ENCODE data around the gene FOXF2.

The FOXF2 gene

GRCh38 chr6:1390133-1390945 lies 963 bp downstream of the FOXF2 start:
- Histone ChIP-seq H3K4me1 (ENCODE audit: insufficient read depth, low read length, poor library complexity, severe bottlenecking) (no peaks in the 10 kb centered on the region), H3K36me3 (ENCODE audit: insufficient read depth, low read length) (no peaks in the 10 kb centered on the region), H4K20me1 (ENCODE audit: insufficient read depth, low read length, poor library complexity, severe bottlenecking) (no peaks in the 10 kb centered on the region), H3K9ac (ENCODE audit: low read depth, low read length, poor library complexity, severe bottlenecking) (no peak overlapping the region), H2AFZ (ENCODE audit: low read length) (no peak overlapping the region), H3K4me3 (ENCODE audit: low read length, poor library complexity, severe bottlenecking) (no peak overlapping the region), H3K4me2 (ENCODE audit: low read depth, low read length, poor library complexity, severe bottlenecking) (no peak overlapping the region), H3F3A (ENCODE audit: low read depth) (no peaks in the 10 kb centered on the region), H3K9me2 (replicated peaks; ENCODE audit: low read depth, low read length) (no peaks in the 10 kb centered on the region), H3K79me2 (ENCODE audit: insufficient read depth, low read length) (no peaks in the 10 kb centered on the region), H3K27me3 (ENCODE audit: insufficient read depth, low read length, poor library complexity, severe bottlenecking) (no peaks in the 10 kb centered on the region), H3K9me3 (ENCODE audit: insufficient read depth, low read depth, low read length) (no peaks in the 10 kb centered on the region; the same call in 1 of the 2 replicates)
- TF ChIP-seq EZH2phosphoT487 (IDR thresholded peaks at IDR 0.05; ENCODE audit: borderline replicate concordance) = no peak
- no peak for TF ChIP-seq CTCF (conservative IDR thresholded peaks at IDR 0.05; ENCODE audit: low read length)

DNA sequence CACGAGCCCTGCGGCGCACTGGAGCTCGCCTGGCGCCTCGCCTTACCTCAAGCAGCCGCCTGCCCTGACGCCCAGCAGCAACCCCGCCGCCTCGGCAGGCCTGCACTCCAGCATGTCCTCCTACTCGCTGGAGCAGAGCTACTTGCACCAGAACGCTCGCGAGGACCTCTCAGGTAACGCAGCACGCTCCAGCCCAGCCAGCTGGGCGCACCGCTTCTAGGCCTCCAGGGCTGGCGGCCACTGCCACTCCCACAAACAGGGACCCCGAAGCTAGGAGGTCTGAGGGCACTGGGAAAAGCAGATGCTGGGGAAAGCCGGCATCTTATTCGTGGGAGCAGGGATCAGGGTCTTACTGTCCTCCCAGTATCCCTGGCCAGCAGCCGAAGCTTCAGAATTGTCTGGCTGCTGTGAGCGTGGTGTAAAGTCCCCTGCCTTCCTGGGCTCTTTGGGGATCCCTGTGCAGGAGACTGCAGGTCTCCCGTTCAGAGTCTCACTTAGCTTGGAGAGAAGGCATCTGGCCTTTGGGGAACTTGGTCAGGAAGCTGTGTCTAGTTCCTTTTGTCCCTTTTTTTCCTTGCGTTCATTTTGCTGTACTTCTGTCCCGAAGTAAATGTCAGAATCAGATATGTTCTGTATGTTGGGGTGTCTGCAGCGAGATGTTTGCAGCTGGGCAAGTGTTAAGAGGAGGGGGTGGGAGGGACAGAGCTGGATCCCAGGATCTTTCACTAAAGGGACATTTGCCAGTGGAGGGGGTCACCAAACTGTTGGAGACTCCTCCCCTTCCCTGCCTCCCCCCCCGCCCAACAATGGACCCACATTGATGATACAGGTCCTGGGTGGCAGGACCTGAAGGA lies 1.8 kb downstream of the FOXF2 start:
- Histone ChIP-seq H3K9me2 (replicated peaks; ENCODE audit: low read depth, low read length) (no peaks in the 10 kb centered on the region), H3K79me2 (ENCODE audit: insufficient read depth, low read length) (no peaks in the 10 kb centered on the region), H3K4me3 (ENCODE audit: low read length, poor library complexity, severe bottlenecking) (no peak overlapping the region), H3K4me2 (ENCODE audit: low read depth, low read length, poor library complexity, severe bottlenecking) (no peak overlapping the region), H2AFZ (ENCODE audit: low read length) (no peak overlapping the region), H3K36me3 (ENCODE audit: insufficient read depth, low read length) (no peaks in the 10 kb centered on the region), H4K20me1 (ENCODE audit: insufficient read depth, low read length, poor library complexity, severe bottlenecking) (no peaks in the 10 kb centered on the region), H3K9ac (ENCODE audit: low read depth, low read length, poor library complexity, severe bottlenecking) (no peak overlapping the region), H3K27me3 (ENCODE audit: insufficient read depth, low read length, poor library complexity, severe bottlenecking) (no peaks in the 10 kb centered on the region), H3K9me3 (ENCODE audit: insufficient read depth, low read depth, low read length) (no peaks in the 10 kb centered on the region), H3F3A (ENCODE audit: low read depth) (no peaks in the 10 kb centered on the region), H3K4me1 (ENCODE audit: insufficient read depth, low read length, poor library complexity, severe bottlenecking) (no peaks in the 10 kb centered on the region)
- TF ChIP-seq CTCF (conservative IDR thresholded peaks at IDR 0.05; ENCODE audit: low read length) (no peak), EZH2phosphoT487 (IDR thresholded peaks at IDR 0.05; ENCODE audit: borderline replicate concordance) (no peak)

GRCh38 chr6:1391800-1392309 lies 2.5 kb downstream of the FOXF2 start:
- no peaks in the 10 kb centered on the region for H3K36me3 ChIP-seq (ENCODE audit: insufficient read depth, low read length)
- no peaks in the 10 kb centered on the region for H4K20me1 ChIP-seq (ENCODE audit: insufficient read depth, low read length, poor library complexity, severe bottlenecking)
- H3K9me3 ChIP-seq (ENCODE audit: insufficient read depth, low read depth, low read length) = no peaks in the 10 kb centered on the region
- H3K4me3 ChIP-seq (ENCODE audit: low read length, poor library complexity, severe bottlenecking) = no peak overlapping the region
- H3F3A ChIP-seq (ENCODE audit: low read depth) = no peaks in the 10 kb centered on the region
- no peaks in the 10 kb centered on the region for H3K27me3 ChIP-seq (ENCODE audit: insufficient read depth, low read length, poor library complexity, severe bottlenecking)
- no peak overlapping the region for H3K9ac ChIP-seq (ENCODE audit: low read depth, low read length, poor library complexity, severe bottlenecking)
- TF ChIP-seq EZH2phosphoT487 (IDR thresholded peaks at IDR 0.05; ENCODE audit: borderline replicate concordance) = no peak
- TF ChIP-seq CTCF (conservative IDR thresholded peaks at IDR 0.05; ENCODE audit: low read length) = no peak
- no peaks in the 10 kb centered on the region for H3K4me1 ChIP-seq (ENCODE audit: insufficient read depth, low read length, poor library complexity, severe bottlenecking)
- H3K4me2 ChIP-seq (ENCODE audit: low read depth, low read length, poor library complexity, severe bottlenecking) = no peak overlapping the region
- H2AFZ ChIP-seq (ENCODE audit: low read length) = no peak overlapping the region
- H3K79me2 ChIP-seq (ENCODE audit: insufficient read depth, low read length) = no peaks in the 10 kb centered on the region
- H3K9me2 ChIP-seq (replicated peaks; ENCODE audit: low read depth, low read length) = no peaks in the 10 kb centered on the region
